Thyroid gland (tissue), 4 donors: ENCODE measurements around the gene CNNM1. TPM values are rescaled to one million over a fixed set of nuclear protein-coding genes. Genes with fewer than 3 reads are reported as not detected.

ENCODE experiments used
- DNase-seq, 2 donors: peaks; one replicate each; pipeline ENCODE4 v3.0.0-alpha.2; 2019
- H3K27ac ChIP-seq, 3 donors: fragments of 200-600 bp; sonication (generic); 1 replicate in 2 of 3; 2 replicates in 1 of 3; pipeline ENCODE4 v1.5.1; 2016 to 2019; ENCODE audit warnings: mild to moderate bottlenecking in 1 of 3, moderate library complexity in 1 of 3
- H3K27me3 ChIP-seq: fragments of 200-600 bp; sonication (generic); one replicate; pipeline ENCODE4 v1.5.1; 2019
- H3K36me3 ChIP-seq, 2 donors: fragments of 200-600 bp; sonication (generic); one replicate each; pipeline ENCODE4 v1.5.1; 2016 to 2019
- H3K4me1 ChIP-seq, 2 donors: fragments of 200-600 bp; sonication (generic); one replicate each; pipeline ENCODE4 v1.5.1; 2017 to 2019
- H3K4me3 ChIP-seq, 3 donors: fragments of 200-600 bp; sonication (generic); replicated peaks in 1 of 3; 1 replicate in 2 of 3; 2 replicates in 1 of 3; pipeline ENCODE4 v1.5.1; 2016; ENCODE audit warnings: mild to moderate bottlenecking in 1 of 3
- H3K9me3 ChIP-seq: fragments of 200-600 bp; sonication (generic); one replicate; pipeline ENCODE4 v1.5.1; 2017
- POLR2A ChIP-seq, 2 donors: fragments of 450-650 bp; IDR thresholded peaks; one replicate each; pipeline ENCODE4 v1.6.1; 2017; ENCODE audit warnings: antibody characterized with exemption in 2 of 2, mild to moderate bottlenecking in 2 of 2, moderate library complexity in 1 of 2
- WGBS, 2 donors: methylation state at CpG; one replicate each; pipeline ENCODE4 v1.1.5; 2017; 5-methylcytosine and 5-hydroxymethylcytosine counted together
- intact Hi-C: fragments of 100-400 bp; cut with DNase I; formaldehyde crosslinking; loops from one replicate; pipeline ENCODE4 v1.15.1; 2023
- total RNA-seq, 4 donors: library from RNA; depleted of rRNA; stranded (reverse); fragments of >200 nt; gene quantifications; one replicate each; pipeline ENCODE4 v1.2.3, GENCODE V29; 2016
- TF ChIP-seq, protein P1 (sequence below), 6 experiments: fragments of 200-600 bp in 3 of 6; fragments of 450-650 bp in 3 of 6; sonication (generic) in 3 of 6; IDR thresholded peaks; one replicate each; pipeline ENCODE4 v1.5.1; 2016 to 2019; ENCODE audit warnings: antibody characterized with exemption in 6 of 6, mild to moderate bottlenecking in 2 of 6, inconsistent platforms in 1 of 6, moderate library complexity in 1 of 6

Gene CNNM1
- total RNA-seq, 4 donors from 2014 or later: 0.27 to 0.67 (median 0.50) TPM

DNA sequence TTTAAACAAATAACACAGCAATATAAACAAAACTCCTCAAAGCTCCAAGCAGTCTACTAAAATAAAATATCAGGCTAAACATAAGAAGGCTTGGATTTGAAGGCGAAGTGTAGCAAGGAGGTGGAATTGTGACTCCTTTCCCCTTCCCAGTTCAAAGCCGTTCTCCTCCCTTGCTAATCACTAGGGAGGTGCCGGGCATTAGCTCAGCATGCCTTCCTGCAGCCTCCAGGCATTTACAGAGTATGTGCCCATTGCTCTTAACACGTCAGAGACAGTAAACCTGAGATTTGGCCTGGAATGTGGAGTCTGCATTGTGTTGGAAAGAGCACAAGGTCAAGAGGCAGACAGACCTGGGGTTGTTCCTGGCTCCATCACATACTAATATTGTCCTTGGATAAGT, 15.6 kb downstream of the CNNM1 start:
- H3K36me3 ChIP-seq: no peaks in the 10 kb centered on the region
- TF ChIP-seq, protein P1, sequence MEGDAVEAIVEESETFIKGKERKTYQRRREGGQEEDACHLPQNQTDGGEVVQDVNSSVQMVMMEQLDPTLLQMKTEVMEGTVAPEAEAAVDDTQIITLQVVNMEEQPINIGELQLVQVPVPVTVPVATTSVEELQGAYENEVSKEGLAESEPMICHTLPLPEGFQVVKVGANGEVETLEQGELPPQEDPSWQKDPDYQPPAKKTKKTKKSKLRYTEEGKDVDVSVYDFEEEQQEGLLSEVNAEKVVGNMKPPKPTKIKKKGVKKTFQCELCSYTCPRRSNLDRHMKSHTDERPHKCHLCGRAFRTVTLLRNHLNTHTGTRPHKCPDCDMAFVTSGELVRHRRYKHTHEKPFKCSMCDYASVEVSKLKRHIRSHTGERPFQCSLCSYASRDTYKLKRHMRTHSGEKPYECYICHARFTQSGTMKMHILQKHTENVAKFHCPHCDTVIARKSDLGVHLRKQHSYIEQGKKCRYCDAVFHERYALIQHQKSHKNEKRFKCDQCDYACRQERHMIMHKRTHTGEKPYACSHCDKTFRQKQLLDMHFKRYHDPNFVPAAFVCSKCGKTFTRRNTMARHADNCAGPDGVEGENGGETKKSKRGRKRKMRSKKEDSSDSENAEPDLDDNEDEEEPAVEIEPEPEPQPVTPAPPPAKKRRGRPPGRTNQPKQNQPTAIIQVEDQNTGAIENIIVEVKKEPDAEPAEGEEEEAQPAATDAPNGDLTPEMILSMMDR (IDR thresholded peaks at IDR 0.05): no peak
- TF ChIP-seq POLR2A (IDR thresholded peaks at IDR 0.05): no peak
- 60 to 63% methylated on average over 4 of the region's 4 CpGs for WGBS, 2 donors
- no peak overlapping the region for H3K4me3 ChIP-seq
- H3K27ac ChIP-seq: no peak overlapping the region
- no peak for DNase-seq
- intact Hi-C loops: no loop called here
- no peaks in the 10 kb centered on the region for H3K4me1 ChIP-seq
- H3K27me3 ChIP-seq: no peaks in the 10 kb centered on the region
- H3K9me3 ChIP-seq: no peaks in the 10 kb centered on the region

DNA sequence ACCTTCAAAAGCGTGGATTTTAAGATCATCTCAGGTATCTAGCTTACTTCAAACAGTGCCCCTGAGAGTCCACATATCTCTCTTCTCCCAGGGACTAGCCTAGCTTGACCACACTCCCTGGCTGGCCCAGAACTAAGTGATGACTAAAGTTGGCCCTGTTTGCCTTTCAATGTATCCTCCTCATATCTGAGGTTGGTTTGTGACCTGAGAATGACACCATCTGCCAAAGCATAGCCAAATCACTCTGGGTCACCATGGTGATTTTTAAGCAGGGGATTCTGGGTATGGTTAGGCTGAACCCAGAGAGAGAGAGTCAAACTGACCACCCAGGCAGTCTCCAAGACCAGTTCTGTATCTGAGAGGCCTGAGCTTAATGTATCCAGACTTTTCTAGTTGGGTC, 16.2 kb downstream of the CNNM1 start:
- H3K36me3 ChIP-seq: no peaks in the 10 kb centered on the region
- H3K4me1 ChIP-seq: no peaks in the 10 kb centered on the region
- intact Hi-C loops: no loop called here
- no peak overlapping the region for H3K27ac ChIP-seq
- no peaks in the 10 kb centered on the region for H3K27me3 ChIP-seq
- WGBS, 2 donors: 82 to 83% methylated on average over 1 of the region's 1 CpG
- DNase-seq: no peak
- no peak overlapping the region for H3K4me3 ChIP-seq
- TF ChIP-seq, protein P1 (IDR thresholded peaks at IDR 0.05): no peak
- TF ChIP-seq POLR2A (IDR thresholded peaks at IDR 0.05): no peak
- no peaks in the 10 kb centered on the region for H3K9me3 ChIP-seq

DNA sequence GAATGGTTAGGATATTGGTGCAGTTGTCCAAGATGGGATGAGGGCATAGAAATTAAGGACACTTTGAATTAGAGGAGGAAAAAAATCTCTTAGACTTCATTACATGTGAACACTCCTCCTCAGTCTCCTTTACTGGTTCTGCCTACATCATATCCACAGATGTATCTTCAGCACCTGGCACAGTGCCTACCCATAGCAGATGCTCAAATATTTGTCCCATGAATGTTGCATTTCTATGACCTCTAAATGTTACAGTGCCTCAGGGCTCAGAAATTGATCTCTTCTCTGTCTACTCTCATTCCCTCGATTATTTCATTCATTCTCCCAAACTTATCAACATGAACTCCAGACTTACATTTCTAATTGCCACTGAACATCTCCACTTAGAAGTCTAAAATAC, 17.1 kb downstream of the CNNM1 start:
- Histone ChIP-seq H3K9me3 (no peaks in the 10 kb centered on the region), H3K4me3 (no peak overlapping the region), H3K27me3 (no peaks in the 10 kb centered on the region), H3K36me3 (no peaks in the 10 kb centered on the region), H3K4me1 (no peaks in the 10 kb centered on the region), H3K27ac (no peak overlapping the region)
- DNase-seq: no peak
- 90 to 93% methylated on average over 1 of the region's 1 CpG for WGBS, 2 donors
- intact Hi-C loops: no loop called here
- TF ChIP-seq, protein P1 (IDR thresholded peaks at IDR 0.05): no peak
- no peak for TF ChIP-seq POLR2A (IDR thresholded peaks at IDR 0.05)

DNA sequence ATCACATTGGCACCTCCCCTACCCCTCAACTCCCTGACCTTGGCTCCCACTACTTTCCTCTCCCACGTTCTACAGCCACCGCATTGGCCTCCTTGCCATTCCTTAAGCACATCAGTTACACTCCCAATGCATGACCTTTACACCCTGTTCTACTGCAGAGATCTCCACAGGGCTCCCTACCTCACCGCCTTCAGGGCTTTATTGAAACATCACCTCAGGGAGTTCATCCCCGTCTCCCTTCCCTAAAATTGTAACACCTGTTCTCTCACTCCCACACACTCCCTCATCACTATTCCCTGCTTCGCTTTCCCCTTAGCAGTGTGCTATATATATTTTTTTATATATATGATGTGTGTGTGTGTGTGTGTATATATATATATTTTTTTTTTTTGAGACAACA, 18.5 kb downstream of the CNNM1 start:
- no peaks in the 10 kb centered on the region for H3K27me3 ChIP-seq
- H3K36me3 ChIP-seq: no peaks in the 10 kb centered on the region
- no peak overlapping the region for H3K4me3 ChIP-seq
- intact Hi-C loops: no loop called here
- 88 to 89% methylated on average over 5 of the region's 5 CpGs for WGBS, 2 donors
- H3K9me3 ChIP-seq: no peaks in the 10 kb centered on the region
- DNase-seq: no peak
- H3K27ac ChIP-seq: no peak overlapping the region
- TF ChIP-seq, protein P1 (IDR thresholded peaks at IDR 0.05): no peak
- TF ChIP-seq POLR2A (IDR thresholded peaks at IDR 0.05): no peak
- H3K4me1 ChIP-seq: no peaks in the 10 kb centered on the region

DNA sequence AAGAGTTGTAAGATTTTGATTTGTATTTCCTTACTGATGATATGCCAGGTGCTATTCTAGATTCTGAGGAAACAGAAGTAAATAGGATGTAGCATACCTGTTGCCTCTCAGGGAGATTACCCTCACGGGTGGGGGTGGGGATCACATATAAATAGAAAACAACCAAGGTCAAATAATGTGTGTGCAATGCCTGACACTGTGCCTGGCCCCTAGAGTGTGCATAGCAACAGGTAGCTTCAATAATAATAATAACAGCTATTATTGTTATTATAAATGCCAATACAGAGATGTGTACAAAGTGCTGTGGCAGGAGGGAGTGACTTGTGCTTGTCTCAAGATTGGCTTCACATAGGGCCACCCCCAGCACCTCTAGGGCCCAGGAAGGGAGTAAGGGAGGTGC, 24.0 kb downstream of the CNNM1 start:
- no peaks in the 10 kb centered on the region for H3K4me1 ChIP-seq
- TF ChIP-seq POLR2A (IDR thresholded peaks at IDR 0.05): no peak
- TF ChIP-seq, protein P1 (IDR thresholded peaks at IDR 0.05): no peak
- WGBS, 2 donors: 56 to 73% methylated on average over 1 of the region's 1 CpG
- H3K4me3 ChIP-seq: no peak overlapping the region
- peaks cover 3% of the 10 kb centered on the region for H3K27me3 ChIP-seq
- no peak overlapping the region for H3K27ac ChIP-seq
- DNase-seq: no peak
- intact Hi-C loops: no loop called here
- H3K9me3 ChIP-seq: no peaks in the 10 kb centered on the region
- no peaks in the 10 kb centered on the region for H3K36me3 ChIP-seq
